Measurements from ENCODE around the gene PKN2.
"Not testable (repeated sequence)": the region's sequence is repeated elsewhere in the genome, so short reads cannot be mapped to it uniquely, and the experiment has no call there.

PKN2 gene

GRCh38 chr1:88800382-88801051 is 116.4 kb downstream of the PKN2 start:
- DNase-seq: peak in 1 of 4 experiments; percentile 8

- peak; percentile 20 to 74 (median 62) for DNase-seq
Observed at GRCh38 chr1:88801575-88802208, 117.6 kb downstream of the PKN2 start.

GRCh38 chr1:88802404-88802803 is 118.3 kb downstream of the PKN2 start:
- no peak for DNase-seq

- DNase-seq: no peak
Observed at GRCh38 chr1:88802950-88803349, 118.9 kb downstream of the PKN2 start.

GRCh38 chr1:88803444-88803843 is 119.4 kb downstream of the PKN2 start:
- DNase-seq: no peak

- no peak for DNase-seq
Observed at GRCh38 chr1:88812366-88812765, 128.3 kb downstream of the PKN2 start.

GRCh38 chr1:88813471-88813870 is 129.4 kb downstream of the PKN2 start:
- DNase-seq: no peak

- not testable (repeated sequence) for DNase-seq
Observed at GRCh38 chr1:88819642-88820041, 135.6 kb downstream of the PKN2 start.

GRCh38 chr1:88825721-88826120 is 141.6 kb downstream of the PKN2 start:
- no peak for DNase-seq

- no peak for DNase-seq
Observed at GRCh38 chr1:88847643-88848042, 163.6 kb downstream of the PKN2 start.

GRCh38 chr1:88851303-88852063 is 167.4 kb downstream of the PKN2 start:
- no peak for DNase-seq

- DNase-seq: peak in 3 of 4 experiments; percentile 10 to 47 (median 13)
Observed at GRCh38 chr1:88867743-88868521, 183.9 kb downstream of the PKN2 start.

GRCh38 chr1:88869644-88870043 is 185.6 kb downstream of the PKN2 start:
- not testable (repeated sequence) for DNase-seq

- peak in 3 of 4 experiments; percentile 4 to 43 (median 31) for DNase-seq
Observed at GRCh38 chr1:88873737-88874349, 189.8 kb downstream of the PKN2 start.

GRCh38 chr1:88875595-88875994 is 191.5 kb downstream of the PKN2 start:
- DNase-seq: no peak

- DNase-seq: no peak
Observed at GRCh38 chr1:88876573-88877365, 192.7 kb downstream of the PKN2 start.

- DNase-seq: peak in 2 of 4 experiments; percentile 40 to 67
Observed at GRCh38 chr1:88877382-88877825, 193.3 kb downstream of the PKN2 start.

- DNase-seq: no peak
Observed at GRCh38 chr1:88877911-88878310, 193.8 kb downstream of the PKN2 start.

GRCh38 chr1:88878731-88879130 is 194.7 kb downstream of the PKN2 start:
- DNase-seq: no peak

GRCh38 chr1:88880717-88881116 is 196.6 kb downstream of the PKN2 start:
- not testable (repeated sequence) for DNase-seq

GRCh38 chr1:88883156-88883555 is 199.1 kb downstream of the PKN2 start:
- no peak for DNase-seq

Measured in suppressor macrophage (primary cell).